A549 treated with AZD2906 at 1 μM for 4 hours (cell line): ENCODE data around the gene BECN2. TPM values are rescaled to one million over a fixed set of nuclear protein-coding genes. Genes with fewer than 3 reads are reported as not detected.

Source experiments
- total RNA-seq: library from RNA; stranded (reverse); fragments of 200-300 nt; extraction: Qiagen RNA extraction; gene quantifications from 5 replicates; pipeline ENCODE4 v1.2.3, GENCODE V29; 2022

BECN2 gene
- not detected in 5 replicates for total RNA-seq

GRCh38 chr1:241957692-241958494 is at the start of gene BECN2:
BECN2 (plus strand) TSS chr1:241957767; CDS start chr1:241957767, 0 bp downstream.

GRCh38 chr1:241999026-241999425 is 41.5 kb downstream of the BECN2 start, which contains the start of gene MAP1LC3C:
MAP1LC3C (minus strand) TSS chr1:241999098; CDS start chr1:241999008, 90 bp downstream.

Other genes starting within 250 kb of the BECN2 start
- 18.9 to 30.5 TPM (median 21.0 TPM) in 5 replicates for gene EXO1, start 109.6 kb upstream of the BECN2 start, total RNA-seq
- 0.12 to 0.18 TPM (median 0.14 TPM) in 4 of 5 replicates, not detected in the other for gene MAP1LC3C, start 41.3 kb downstream of the BECN2 start, total RNA-seq